Endothelial cell of umbilical vein (primary cell): ENCODE measurements around the gene CUX1. TPM values are rescaled to one million over a fixed set of nuclear protein-coding genes. Genes with fewer than 3 reads are reported as not detected.

Source experiments
- BruUV-seq: library from RNA; stranded (reverse); fragments of 400-500 nt; replicated peaks from 2 replicates; lab custom pipeline; 2021; lab: Mats Ljungman, UMichigan
- CTCF ChIA-PET: fragments of 300-600, 350-600 bp; sonication (Branson Sonifier 250); formaldehyde crosslinking; loops from one replicate; lab custom pipeline; 2021; ENCODE audit warnings: antibody characterized with exemption, inconsistent platforms; lab: Charles Lee
- POLR2A ChIA-PET: fragments of 300-600, 350-600 bp; sonication (Branson Sonifier 250); formaldehyde crosslinking; loops from one replicate; lab custom pipeline; 2021; ENCODE audit warnings: antibody characterized with exemption, inconsistent platforms; lab: Charles Lee
- DNase-seq: peaks from one replicate; pipeline ENCODE4 v3.0.0-alpha.2; 2011; ENCODE audit warnings: low read depth, low spot score
- FAIRE-seq: peaks from 2 replicates; lab custom pipeline; 2011; peaks lifted over from hg19 to GRCh38; lab: Jason Lieb, UNC
- H2AFZ ChIP-seq: 2 replicates; pipeline ENCODE4 v1.6.0; 2012; ENCODE audit warnings: low read depth, low read length, control low read depth, inconsistent platforms
- H3K27ac ChIP-seq: 2 replicates; pipeline ENCODE4 v1.5.1; 2011; ENCODE audit warnings: low read depth, mild to moderate bottlenecking, control low read depth, low read length, moderate library complexity; ENCODE audit not compliant: insufficient read depth
- H3K27me3 ChIP-seq, 2 experiments: 2 replicates each; pipeline versions ENCODE4 v1.6.0 to v1.6.1; 2011; ENCODE audit warnings: low read length in 2 of 2, mixed read lengths in 1 of 2; ENCODE audit not compliant: control insufficient read depth in 2 of 2, insufficient read depth in 2 of 2
- H3K36me3 ChIP-seq, 2 experiments: 2 replicates in 1 of 2; 3 replicates in 1 of 2; pipeline ENCODE4 v1.5.1; 2011; ENCODE audit warnings: low read length in 2 of 2, mild to moderate bottlenecking in 1 of 2, moderate library complexity in 1 of 2; ENCODE audit not compliant: control insufficient read depth in 2 of 2, insufficient read depth in 2 of 2; ENCODE audit errors: extremely low read depth in 1 of 2
- H3K4me1 ChIP-seq: 3 replicates; pipeline ENCODE4 v1.5.1; 2011; ENCODE audit warnings: mild to moderate bottlenecking, low read length; ENCODE audit not compliant: control insufficient read depth, insufficient read depth; ENCODE audit errors: extremely low read depth
- H3K4me2 ChIP-seq: 2 replicates; pipeline ENCODE4 v1.6.1; 2011; ENCODE audit warnings: low read length, control low read depth, mixed read lengths; ENCODE audit not compliant: insufficient read depth
- H3K4me3 ChIP-seq, 3 experiments: fragments of 200-600 bp in 1 of 3; sonication (generic), shearing (Covaris generic) in 1 of 3; replicated peaks in 1 of 3; 2 replicates each; pipeline ENCODE4 v1.5.1; 2011 to 2016; ENCODE audit warnings: control low read depth in 3 of 3, low read length in 3 of 3, mild to moderate bottlenecking in 2 of 3, inconsistent platforms in 1 of 3, low read depth in 1 of 3, moderate library complexity in 1 of 3; ENCODE audit not compliant: insufficient read depth in 1 of 3
- H3K79me2 ChIP-seq: 2 replicates; pipeline ENCODE4 v1.6.0; 2012; ENCODE audit warnings: low read length, inconsistent platforms; ENCODE audit not compliant: control insufficient read depth, insufficient read depth
- H3K9ac ChIP-seq: replicated peaks from 2 replicates; pipeline ENCODE3; 2011; ENCODE audit warnings: low read length, control low read depth; ENCODE audit not compliant: insufficient read depth; ENCODE audit errors: extremely low read depth
- H3K9me1 ChIP-seq: replicated peaks from 3 replicates; pipeline ENCODE4 v1.6.0; 2011; ENCODE audit warnings: mild to moderate bottlenecking, low read length; ENCODE audit not compliant: control insufficient read depth, insufficient read depth; ENCODE audit errors: extremely low read depth
- H3K9me3 ChIP-seq: replicated peaks from 2 replicates; pipeline ENCODE4 v1.5.1; 2012; ENCODE audit warnings: low read length, inconsistent platforms; ENCODE audit not compliant: control insufficient read depth, insufficient read depth
- H4K20me1 ChIP-seq: replicated peaks from 2 replicates; pipeline ENCODE3; 2011; ENCODE audit warnings: mild to moderate bottlenecking, low read length; ENCODE audit not compliant: control insufficient read depth, insufficient read depth; ENCODE audit errors: extremely low read depth
- EZH2 ChIP-seq: IDR thresholded peaks from 2 replicates; pipeline ENCODE4 v1.6.1; 2012; ENCODE audit warnings: borderline replicate concordance, low read depth, mild to moderate bottlenecking, moderate library complexity, low read length, inconsistent platforms; ENCODE audit not compliant: severe bottlenecking
- FOS ChIP-seq: IDR thresholded peaks from 2 replicates; pipeline ENCODE4 v1.6.1; 2011; ENCODE audit warnings: mild to moderate bottlenecking, low read length, moderate library complexity, borderline replicate concordance; ENCODE audit not compliant: insufficient read depth
- GATA2 ChIP-seq: IDR thresholded peaks from 2 replicates; pipeline ENCODE4 v1.7.0; 2011; ENCODE audit warnings: low read depth, mild to moderate bottlenecking, moderate library complexity, mixed read lengths, low read length; ENCODE audit not compliant: insufficient read length, insufficient read depth
- JUN ChIP-seq: IDR thresholded peaks from 2 replicates; pipeline ENCODE4 v1.6.1; 2011; ENCODE audit warnings: borderline replicate concordance, low read depth; ENCODE audit not compliant: insufficient read length, insufficient read depth
- MAX ChIP-seq: IDR thresholded peaks from 2 replicates; pipeline ENCODE4 v1.6.1; 2011; ENCODE audit not compliant: insufficient read depth, insufficient read length
- POLR2A ChIP-seq: IDR thresholded peaks from 2 replicates; pipeline ENCODE4 v1.6.1; 2012; ENCODE audit warnings: low read depth, mild to moderate bottlenecking, control low read depth, low read length
- POLR2AphosphoS5 ChIP-seq: IDR thresholded peaks from 2 replicates; pipeline ENCODE4 v1.6.1; 2012; ENCODE audit warnings: low read depth, mild to moderate bottlenecking, control low read depth, low read length, moderate library complexity; ENCODE audit not compliant: insufficient read depth
- dilution Hi-C: fragments of 300-500 bp; cut with MboI; formaldehyde crosslinking; loops from one replicate; pipeline ENCODE4 v1.15.0; 2019; ENCODE audit warnings: low sequenced_read_pairs; ENCODE audit not compliant: extremely low pct_ligation_motif_present
- intact Hi-C: fragments of 100-400 bp; cut with micrococcal nuclease; formaldehyde crosslinking; loops from one replicate; pipeline ENCODE4 v1.10.0; 2022
- polyA plus RNA-seq, 4 experiments: library from polyadenylated mRNA; depleted of rRNA in 3 of 4; stranded (reverse) in 3 of 4; unstranded in 1 of 4; fragments of >200 nt; gene quantifications; 2 replicates each; pipeline versions ENCODE4 v1.2.1 to v1.2.3, GENCODE V29; 2011 to 2012; ENCODE audit warnings: missing spikeins in 1 of 4
- total RNA-seq: library from RNA; stranded (reverse); gene quantifications from 2 replicates; pipeline ENCODE4 v1.2.3, GENCODE V29; 2021

The CUX1 gene
- total and polyA plus RNA-seq, 2 donors (not counting 3 experiments of a cell fraction or from before 2014, with no cell fraction given): 13.8 to 49.8 TPM

DNA sequence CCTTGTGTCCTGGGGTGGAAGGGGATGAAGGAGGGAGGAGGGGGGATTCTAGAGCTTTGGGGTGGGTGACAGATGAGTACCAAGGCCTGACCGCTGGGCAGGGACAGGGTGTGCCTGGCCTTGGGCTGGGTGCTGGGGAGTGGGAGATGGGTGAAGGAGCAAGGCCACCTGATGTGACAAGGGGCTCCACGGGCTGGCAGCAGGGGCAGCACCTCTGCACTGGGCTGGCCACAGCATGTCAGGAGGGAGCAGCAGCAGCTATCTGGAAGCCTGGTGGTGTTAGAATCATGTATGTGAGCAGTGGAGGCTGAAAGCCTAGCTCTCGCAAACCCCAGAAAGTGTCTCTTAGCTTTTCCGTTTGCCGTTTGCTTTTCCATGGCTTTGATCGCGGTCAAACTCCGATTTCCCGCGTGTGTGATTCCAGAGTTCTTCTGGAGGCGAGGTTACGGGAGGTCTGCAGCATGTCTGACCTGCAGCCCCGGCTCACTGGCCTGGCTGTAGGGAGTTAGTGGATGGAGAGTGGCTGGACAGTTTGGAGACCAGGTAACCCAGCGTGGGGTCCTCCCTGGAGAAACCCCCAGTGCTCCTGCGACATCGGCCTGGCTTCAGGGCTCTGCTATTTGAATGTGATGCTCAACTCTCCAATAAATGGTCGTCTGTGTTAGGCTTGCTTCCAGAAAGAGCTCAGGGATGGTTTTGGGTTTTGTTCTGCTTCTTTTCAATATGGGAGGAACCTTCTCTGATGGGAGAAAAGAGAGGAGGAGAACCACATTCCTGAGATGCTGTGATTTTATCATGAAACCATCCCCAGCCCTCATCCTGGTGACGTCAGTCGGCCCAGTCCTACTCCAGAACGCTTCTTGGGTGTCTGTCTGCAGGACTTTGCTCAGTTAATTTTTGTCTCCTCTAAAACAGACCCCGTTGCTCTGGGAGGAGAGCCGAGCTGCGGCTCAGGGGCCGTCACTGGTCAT lies 105.5 kb downstream of the CUX1 start:
- Histone ChIP-seq H3K9me3 (no peaks in the 10 kb centered on the region), H3K36me3 (peaks cover 2 to 4% of the 10 kb centered on the region in 2 experiments), H3K4me2 (no peak overlapping the region), H3K4me3 (no peak overlapping the region), H3K79me2 (no peaks in the 10 kb centered on the region), H4K20me1 (no peaks in the 10 kb centered on the region), H3K27me3 (no peaks in the 10 kb centered on the region), H3K9ac (no peak overlapping the region), H3K4me1 (peaks cover under 1% of the 10 kb centered on the region), H2AFZ (no peak overlapping the region), H3K27ac (no peak overlapping the region), H3K9me1 (no peaks in the 10 kb centered on the region)
- no TSS peak for BruUV-seq
- ChIA-PET CTCF (no interaction called here), POLR2A (no interaction called here)
- intact Hi-C loops (no loop called here), dilution Hi-C loops (no loop called here)
- FAIRE-seq (no peak), DNase-seq (no peak)
- TF ChIP-seq POLR2AphosphoS5: no peak
- TF ChIP-seq POLR2A: no peak
- no peak for TF ChIP-seq MAX
- TF ChIP-seq JUN: no peak
- TF ChIP-seq GATA2: no peak
- TF ChIP-seq EZH2: no peak

GRCh38 chr7:101923602-101923985 lies 106.2 kb downstream of the CUX1 start:
- H3K9me1 ChIP-seq: no peaks in the 10 kb centered on the region
- BruUV-seq: no TSS peak
- no peaks in the 10 kb centered on the region for H3K9me3 ChIP-seq
- H3K27me3 ChIP-seq: no peaks in the 10 kb centered on the region
- H3K79me2 ChIP-seq: no peaks in the 10 kb centered on the region
- H3K4me1 ChIP-seq: peaks cover 5% of the 10 kb centered on the region
- intact Hi-C loops: no loop called here
- TF ChIP-seq FOS (no peak), POLR2AphosphoS5 (no peak), JUN (no peak), MAX (no peak)
- H3K9ac ChIP-seq: no peak overlapping the region
- DNase-seq (no peak), FAIRE-seq (no peak)
- H2AFZ ChIP-seq: no peak overlapping the region
- dilution Hi-C loops: no loop called here
- H4K20me1 ChIP-seq: no peaks in the 10 kb centered on the region
- CTCF ChIA-PET: no interaction called here
- H3K4me3 ChIP-seq: no peak overlapping the region
- no peak overlapping the region for H3K27ac ChIP-seq
- no peak overlapping the region for H3K4me2 ChIP-seq
- H3K36me3 ChIP-seq: peaks cover 0 to 2% of the 10 kb centered on the region in 2 experiments
- POLR2A ChIA-PET: no interaction called here
